Activated naive CD4-positive, alpha-beta T cell (primary cell): Measurements from ENCODE around the gene SUSD1.
"Not testable (repeated sequence)": the region's sequence is repeated elsewhere in the genome, so short reads cannot be mapped to it uniquely, and the experiment has no call there.

ENCODE experiments used
- DNase-seq, 4 experiments: peaks; one replicate each; lab custom pipeline; 2025; lab: John Stamatoyannopoulos, UW

SUSD1 gene

DNA sequence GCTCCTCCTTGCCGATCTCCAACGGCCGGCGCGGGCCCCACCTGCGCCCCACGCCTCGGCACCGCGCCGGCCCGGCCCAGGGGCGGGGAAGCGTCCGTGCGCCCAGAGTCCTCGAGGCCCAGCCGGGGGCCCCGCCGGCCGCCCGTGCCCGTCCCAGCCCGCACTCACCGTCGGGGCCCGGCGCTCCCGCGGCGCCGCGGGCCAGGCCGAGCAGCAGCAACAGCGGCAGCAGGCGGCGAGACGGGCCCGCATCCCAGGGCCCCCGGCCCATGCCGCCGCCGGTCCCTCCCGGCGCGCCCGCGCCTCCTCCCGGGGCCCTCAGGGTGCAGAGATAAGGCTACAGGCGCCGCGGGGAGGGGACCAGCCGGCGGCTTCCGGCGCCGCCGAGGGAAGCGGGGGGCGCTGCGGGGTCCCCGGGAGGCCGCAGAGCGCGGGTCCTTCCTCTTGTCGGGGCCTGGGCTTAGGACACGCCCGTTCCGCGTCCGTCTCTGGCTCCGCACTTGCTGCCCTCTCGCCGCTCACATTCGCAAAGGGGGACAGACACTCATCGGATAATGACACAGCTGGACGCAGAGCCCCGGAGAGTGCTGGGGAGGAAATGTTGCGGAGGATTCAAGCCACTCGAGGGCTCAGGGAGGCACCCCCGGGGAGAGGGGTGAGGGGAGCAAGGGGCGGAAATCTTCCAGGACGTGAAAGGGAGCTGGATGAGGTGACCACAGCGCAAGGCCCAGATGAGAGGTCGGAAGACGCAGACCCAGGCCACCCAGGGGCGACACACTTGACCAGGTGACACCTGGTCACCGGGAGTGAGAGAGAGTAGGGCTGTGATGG lies at the start of gene SUSD1:
Gene SUSD1, minus strand, starts transcription at position 333 of the 831 bp plus-strand sequence. Its CDS starts 62 bp downstream, at position 271.
- DNase-seq, result peak in 1 of 4 experiments; percentile 11

DNA sequence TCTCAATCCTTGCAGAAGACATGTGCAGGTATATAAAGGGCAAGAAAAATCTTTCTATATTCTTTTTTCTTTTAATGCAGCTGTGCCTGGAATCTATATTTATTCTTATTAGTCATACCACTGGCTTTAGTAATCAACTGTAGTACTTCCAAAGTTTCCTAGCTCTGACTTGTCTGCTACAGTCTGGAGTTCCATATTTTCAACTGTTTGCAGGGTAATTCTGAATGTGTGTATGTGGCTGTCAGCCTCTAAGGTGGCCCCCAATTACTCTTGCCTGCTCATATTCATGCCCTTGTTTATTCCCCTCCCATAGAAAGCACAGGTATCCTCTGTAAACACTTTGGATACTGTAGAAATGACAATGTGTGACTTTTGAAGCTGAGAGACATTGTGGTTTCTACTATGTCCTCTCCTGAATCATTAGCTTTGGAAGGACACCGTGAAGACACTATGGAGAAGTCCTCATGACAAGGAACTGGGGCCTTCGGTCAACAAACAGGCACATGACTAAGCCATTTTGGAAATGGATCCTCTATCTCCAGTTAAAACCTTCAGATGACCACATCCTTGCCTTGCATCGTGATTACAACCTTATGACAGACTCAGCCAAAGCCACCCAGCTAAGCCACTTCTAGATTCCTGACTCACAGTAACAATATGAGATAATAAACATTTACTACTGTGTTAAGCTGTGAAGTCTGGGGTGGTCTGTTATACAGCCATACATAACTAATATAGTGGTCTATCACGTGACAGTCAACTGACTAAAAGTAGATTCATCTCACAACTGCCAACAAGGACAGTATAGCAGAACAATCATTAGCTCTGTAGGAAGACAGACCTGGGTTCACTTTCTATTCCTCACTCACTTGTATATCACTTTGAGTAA lies 49.5 kb upstream of the SUSD1 start:
- no peak for DNase-seq

DNA sequence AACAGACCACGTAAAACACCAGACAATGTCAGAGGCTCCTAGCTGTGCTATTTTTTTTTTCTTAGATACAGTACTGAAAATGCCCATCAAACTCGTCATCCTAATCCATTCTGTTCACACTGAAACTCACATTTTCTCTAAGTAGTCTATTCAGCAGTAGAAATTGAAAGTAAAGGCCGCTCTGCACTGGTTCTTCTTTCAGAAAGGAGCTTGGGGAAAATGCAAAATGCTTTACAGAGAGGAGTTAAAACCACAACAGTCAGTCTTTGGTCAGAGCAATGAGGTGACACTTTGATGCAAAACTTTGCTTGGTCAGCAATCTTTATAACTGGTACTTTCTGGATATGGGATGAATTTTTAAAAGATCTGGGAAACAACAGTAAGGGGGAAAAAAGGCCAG lies 43.8 kb upstream of the SUSD1 start:
- no peak for DNase-seq

DNA sequence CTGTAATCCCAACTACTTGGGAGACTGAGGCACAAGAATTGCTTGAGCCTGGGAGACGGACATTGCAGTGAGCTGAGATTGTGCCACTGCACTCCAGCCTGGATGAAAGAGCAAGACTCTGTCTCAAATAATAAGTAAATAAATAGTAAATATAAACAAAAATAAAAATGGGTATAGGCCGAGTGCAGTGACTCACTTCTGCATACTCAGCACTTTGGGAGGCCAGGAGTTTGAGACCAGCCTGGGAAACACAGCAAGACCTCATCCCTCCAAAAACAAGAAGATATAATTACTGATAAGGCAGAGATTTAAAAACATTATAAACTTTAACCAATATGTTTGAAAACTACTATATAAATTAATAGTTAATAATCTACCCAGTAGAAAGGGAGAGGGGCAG lies 37.8 kb upstream of the SUSD1 start:
- DNase-seq, result no peak

DNA sequence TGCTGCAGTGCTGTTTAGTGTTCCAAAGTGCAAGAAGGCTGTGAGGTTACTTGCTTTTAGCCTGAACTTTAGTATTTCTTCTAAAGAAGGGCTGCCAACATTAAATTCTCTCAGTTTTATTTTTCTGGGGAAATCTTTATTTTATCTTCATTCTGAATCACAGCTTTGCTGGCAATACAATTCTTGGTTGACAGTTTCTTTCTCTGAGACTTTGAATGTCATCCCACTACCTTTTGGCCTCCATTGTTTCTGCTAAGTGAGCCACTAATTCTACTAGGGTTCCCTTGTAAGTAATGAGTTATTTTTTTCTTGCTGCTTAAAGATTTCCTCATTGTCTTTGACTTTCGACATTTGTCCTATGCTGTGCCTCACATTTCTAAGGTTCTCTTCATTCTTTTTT lies 32.4 kb upstream of the SUSD1 start:
- no peak for DNase-seq

DNA sequence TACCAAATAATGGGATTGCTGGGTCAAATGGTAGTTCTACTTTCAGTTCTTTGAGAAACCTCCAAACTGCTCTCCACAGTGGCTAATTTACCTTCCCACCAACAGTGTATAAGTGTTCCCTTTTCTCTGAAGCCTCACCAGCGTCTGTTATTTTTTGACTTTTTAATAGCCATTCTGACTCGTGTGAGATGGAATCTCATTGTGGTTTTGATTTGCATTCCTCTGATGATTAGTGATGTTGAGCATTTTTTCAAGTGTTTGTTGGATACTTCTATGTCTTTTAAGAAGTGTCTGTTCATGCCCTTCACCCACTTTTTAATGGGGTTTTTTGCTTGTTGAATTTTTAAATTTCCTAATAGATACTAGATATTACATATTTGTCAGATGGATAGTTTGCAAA lies 28.4 kb upstream of the SUSD1 start:
- DNase-seq, result no peak

DNA sequence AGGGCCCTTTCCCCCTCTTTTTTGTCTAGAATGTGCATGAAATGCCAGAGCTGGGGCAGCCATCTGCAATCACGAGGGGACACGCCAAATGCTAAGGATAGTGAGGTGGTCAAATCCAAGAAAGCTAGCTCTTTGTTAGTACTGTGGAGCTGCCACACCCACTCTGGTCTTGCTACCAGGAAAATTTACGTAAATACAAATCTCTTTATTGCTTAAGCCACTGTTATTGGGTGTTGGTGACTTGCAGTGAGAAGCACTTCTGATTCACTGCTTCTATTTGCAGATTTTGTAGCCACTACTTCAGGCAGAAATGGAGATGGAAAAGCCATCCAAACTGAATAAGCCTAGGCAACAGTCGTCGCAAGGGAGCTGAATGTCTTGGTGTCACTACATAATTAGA lies 25.6 kb upstream of the SUSD1 start:
- no peak for DNase-seq

DNA sequence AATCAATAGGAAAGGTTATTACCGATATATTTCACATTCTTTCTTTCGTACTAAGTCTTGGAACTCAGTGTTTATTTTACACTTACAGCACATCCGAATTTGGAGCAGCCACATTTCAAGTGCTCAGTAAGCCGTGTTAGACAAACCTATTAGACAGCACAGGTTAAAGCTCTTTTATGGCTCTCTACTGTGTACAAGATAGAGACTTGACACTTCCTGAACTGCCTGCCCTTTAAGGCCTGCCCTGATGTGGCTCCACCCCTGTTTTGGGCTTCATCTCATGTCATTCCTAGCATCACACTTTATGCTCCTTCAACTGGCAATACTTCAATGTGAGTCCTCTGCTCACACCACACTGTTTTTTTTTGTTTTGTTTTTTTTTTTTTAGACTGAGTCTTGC lies 23.5 kb upstream of the SUSD1 start:
- DNase-seq, result no peak

DNA sequence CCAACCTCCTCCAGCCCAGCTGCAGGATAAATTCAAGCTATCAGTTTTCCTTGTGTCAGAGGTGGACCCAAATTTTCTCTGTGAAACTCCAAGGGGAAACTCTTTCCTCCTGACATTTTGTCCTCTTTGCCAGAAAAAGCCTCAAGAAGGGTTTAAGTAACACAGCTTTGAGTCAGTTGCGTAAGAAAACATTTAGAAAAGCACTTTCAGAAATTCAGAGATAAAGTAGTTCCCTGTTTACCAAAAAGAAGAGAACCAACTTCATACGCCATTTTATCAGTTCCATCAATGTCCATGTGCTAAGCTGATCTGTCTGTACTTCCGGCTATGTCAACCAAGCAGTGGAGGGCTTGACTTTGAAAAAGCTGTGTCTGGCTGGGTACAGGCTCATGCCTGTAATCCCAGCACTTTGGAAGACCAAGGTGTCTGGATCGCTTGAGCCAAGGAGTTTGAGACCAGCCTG lies 19.9 kb upstream of the SUSD1 start:
- DNase-seq, result no peak

DNA sequence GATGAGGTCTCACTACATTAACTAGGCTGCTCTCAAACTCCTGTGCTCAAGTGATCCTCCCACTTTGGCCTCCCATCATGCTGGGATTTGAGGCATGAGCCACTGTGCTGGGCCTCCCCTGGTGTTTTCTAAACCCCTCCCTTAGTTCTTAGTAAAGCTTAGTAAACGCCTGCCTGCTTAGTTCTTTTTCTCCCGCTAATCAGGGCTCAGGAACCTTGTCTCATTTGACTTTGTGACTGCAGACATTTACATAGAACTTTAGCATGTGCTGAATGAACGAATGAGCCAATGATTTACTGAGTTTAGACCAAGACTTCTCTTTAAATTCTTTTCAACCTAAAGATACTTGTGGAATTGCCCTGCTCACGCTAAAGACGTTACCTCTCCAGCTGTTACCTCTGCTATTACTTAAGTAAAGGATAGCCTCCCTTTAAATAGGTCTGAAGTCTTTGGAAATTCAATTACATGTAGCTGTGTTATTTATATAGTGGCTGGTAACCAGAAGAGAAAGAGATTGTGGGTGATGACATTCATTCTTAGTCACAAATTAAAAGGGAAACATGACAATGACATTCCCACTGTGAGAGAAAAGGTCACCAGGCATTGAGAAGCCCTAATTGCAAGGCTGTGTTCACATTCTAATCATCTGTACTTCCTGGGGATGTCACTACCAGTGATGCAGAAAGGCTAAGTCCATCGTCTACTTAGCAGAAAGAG lies 18.6 kb upstream of the SUSD1 start:
- no peak for DNase-seq

DNA sequence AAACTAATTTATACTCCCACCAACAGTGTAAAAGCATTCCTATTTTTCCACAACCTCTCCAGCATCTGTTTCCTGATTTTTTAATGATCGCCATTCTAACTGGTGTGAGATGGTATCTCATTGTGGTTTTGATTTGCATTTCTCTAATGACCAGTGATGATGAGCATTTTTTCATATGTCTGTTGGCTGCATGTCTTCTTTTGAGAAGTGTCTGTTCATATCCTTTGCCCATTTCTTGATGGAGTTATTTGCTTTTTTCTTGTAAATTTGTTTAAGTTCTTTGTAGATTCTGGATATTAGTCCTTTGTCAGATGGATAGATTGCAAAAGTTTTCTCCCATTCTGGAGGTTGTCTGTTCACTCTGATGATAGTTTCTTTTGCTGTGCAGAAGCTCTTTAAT lies 15.2 kb upstream of the SUSD1 start:
- DNase-seq, result not testable (repeated sequence)

DNA sequence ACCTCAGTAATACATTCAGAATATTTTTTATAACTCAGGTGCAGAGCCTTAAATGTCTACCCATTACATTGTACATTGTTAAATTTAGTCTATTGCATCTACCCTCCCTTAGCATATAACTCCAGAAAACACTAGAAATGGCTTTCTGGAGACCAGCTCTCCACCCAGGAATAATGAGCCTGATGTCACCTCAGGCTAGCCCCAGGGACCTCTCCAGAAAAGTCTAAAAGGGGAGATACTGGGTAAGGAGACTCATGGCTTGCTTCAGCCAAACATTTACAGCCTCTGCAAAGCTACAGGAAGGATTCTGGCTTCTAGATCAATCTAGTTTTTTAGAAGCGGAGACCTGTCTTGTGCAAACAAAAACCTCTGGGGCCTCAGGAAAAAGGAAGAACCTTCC lies 13.8 kb upstream of the SUSD1 start:
- DNase-seq, result no peak

DNA sequence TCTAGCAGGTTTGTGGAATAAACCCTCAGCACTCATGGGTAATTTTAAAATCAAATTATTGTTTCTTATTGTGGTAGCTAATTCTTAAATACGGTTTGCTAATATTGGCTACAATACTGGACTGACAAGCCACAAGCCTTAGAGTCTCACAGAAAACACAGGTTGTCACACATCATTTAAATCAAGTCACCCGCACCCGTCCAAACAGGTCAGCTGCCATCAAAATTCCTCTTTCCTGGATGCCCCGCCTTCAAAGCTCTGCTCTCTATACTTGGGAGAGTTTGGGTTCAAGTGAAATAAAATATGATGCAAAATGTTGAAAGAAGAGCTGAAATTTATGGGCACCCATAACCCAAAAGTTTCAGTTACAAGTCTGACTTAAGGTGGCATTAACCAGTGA lies 12.3 kb upstream of the SUSD1 start:
- DNase-seq, result no peak

DNA sequence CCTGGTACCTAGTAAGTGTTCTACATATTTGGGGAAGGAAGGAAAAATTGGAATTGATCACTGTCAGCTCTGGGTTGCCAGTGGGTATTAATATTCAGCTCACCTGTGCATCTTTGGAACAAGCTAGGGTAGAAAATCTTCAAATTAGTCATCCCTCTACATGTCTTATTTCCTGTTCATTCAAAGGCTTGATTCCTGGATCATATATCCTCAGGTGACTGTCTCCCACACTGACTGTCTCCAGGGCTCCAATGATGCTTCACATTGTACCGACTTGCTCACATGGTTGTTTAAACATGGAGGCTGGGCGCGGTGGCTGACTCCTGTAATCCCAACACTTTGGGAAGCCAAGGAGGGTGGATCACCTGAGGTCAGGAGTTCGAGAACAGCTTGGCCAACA lies 11.6 kb upstream of the SUSD1 start:
- DNase-seq, result no peak

DNA sequence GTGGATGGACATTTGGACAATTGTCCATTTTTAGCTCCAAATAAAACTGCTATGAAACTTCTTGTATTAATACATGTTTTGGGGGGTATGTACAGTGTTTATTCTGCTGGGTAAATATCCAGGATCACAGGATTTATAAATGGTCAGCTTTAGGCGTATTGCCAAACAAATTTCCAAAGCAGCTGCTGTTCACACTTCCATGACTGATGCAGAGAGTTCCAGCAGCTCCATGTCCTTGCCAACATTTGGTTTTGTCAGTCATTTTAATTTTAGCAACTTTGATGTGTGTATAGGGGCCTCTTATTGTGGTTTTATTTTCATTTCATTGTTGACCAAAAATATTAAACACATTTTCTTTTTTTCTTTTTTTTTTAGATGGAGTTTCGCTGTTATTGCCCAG lies 9.8 kb upstream of the SUSD1 start:
- DNase-seq, result no peak

DNA sequence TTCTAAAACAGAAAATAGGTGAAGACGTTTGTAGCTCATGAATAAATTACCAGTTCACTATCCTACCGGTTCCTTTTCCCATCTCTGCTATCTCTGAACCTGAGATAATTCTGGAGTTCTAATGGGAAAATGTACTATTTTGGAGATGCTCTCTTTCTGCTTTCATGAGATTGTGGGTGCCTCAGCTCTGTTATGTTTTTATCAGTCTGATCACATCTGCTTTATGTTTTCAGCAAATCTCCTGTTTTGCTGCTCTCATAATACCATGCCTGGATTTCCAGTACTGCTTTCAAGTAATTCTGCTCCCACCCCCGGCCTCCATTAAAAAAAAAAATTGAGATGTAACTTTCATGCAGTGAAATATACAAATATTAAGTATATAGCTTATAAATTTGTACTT lies 9.1 kb upstream of the SUSD1 start:
- DNase-seq, result no peak

DNA sequence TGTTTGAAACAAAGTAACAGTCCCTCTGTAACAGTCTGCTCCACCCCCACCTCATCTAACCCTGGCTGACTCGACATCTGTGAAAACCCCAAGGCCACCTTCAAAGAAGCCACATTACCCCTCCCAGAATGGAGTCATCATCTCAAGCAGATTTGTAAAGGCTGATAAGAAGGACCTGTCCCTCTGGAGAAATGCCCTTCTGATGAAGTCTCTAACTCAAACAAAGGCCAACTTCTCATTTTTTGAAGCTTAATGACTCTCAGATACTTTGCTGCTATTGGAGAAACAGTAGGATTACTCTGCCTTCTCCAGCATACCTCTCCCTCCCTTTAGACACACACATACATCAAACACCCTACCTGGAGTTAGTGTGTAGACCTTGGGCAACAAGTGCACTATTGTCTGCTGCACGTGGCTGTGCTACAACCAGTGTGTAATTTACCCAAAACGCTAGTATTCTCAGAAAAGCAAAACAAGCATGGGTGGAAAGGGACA lies 5.3 kb upstream of the SUSD1 start:
- DNase-seq, result no peak

DNA sequence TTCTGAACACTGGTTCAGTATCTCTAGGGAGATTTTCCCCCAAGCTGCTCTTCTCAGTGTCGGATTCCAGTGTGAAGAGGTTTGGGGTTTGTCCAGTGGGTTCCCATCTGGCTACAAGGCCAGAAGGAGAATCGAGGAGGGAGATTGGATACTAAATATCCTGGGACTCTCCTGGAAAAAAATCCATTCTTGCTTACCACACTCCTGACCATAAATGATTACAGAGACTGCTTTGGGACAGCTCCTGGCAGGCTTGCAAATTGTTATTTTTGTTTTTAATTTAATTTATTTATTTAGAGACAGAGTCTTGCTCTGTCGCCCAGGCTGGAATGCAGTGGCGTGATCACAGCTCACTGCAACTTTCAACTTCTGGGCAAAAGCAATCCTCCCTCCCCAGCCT lies 4.7 kb upstream of the SUSD1 start:
- DNase-seq, result no peak

DNA sequence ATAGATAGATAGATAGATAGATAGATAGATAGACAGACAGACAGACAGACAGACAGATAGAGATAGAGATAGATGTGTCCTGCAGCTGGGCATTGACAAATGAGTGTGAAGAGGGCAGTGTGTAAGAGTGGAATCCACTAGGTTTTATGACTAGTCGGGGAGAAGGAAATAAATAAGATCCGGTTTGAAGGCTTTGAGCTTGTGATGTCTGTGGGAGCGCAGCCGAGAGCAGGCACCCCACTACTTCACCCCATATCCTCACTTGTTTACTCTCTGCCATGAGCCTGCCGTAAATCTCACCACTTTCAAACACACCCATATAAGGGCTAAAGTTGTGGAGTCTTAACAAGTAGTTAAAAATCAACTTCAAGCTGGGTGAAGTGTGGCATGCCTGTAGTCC lies 1.4 kb upstream of the SUSD1 start:
- DNase-seq, result peak in 1 of 4 experiments; percentile 2

DNA sequence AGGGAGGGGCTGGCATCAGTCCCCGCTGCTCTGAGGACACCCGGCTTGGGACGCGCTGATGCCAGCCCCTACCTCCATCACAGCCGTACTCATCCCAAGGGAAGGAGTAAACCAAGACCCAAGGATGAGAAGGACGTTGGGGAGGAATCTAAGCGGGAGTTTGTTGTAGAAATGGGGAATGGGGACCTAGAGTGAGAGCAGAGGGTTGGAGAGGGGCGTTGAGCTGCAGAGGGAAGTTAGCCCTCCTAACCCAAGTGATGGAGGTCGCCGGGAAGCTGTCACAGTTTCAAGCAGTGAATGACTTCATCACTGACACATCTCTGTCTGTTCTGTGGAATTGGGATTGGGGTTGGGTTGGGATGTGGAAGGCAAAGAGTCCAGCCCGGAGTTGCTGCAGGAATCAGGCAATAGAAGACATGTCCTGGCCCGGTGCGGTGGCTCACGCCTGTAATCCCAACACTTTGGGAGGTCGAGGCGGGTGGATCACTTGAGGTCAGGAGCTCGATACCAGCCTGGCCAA lies 759 bp upstream of the SUSD1 start:
- no peak for DNase-seq

DNA sequence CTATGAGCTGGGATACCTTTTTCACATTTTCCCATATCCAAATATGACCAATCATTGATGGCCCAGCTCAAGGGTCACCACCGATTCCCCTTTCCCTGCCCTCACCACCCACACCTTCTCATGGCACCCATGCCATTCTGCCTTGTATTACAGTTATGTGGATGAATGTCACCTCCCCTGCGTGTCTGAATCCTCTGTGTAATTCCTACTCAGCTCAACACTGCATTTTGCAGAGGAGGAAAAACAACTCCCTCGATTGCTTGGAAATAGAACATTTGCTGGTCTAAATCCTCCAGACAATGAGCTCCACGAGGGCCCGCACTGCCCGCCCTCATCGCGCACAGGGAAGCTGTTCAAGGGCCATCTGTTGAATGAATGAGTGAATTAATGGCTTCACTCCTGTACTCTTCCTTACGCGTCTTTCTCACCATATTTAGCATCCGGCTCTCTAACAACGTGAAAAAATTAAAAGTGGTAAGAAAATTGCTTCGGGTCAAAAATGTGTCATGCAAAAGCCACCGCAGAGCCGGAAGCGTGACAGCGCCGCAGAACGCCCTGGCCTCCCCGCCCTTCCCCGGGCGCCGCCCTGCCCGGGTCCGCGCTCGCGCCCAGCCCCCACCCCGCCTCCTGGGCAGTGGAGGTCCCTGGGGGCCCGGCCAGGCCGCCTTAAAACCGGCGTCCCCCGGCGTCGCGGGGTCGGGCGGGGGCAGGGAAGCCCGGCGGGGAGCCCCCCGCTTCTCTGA lies 704 bp downstream of the SUSD1 start:
- DNase-seq, result peak in 3 of 4 experiments; percentile 21 to 48 (median 44)
